ENCODE measurements around the gene ACVR2B.

DNA sequence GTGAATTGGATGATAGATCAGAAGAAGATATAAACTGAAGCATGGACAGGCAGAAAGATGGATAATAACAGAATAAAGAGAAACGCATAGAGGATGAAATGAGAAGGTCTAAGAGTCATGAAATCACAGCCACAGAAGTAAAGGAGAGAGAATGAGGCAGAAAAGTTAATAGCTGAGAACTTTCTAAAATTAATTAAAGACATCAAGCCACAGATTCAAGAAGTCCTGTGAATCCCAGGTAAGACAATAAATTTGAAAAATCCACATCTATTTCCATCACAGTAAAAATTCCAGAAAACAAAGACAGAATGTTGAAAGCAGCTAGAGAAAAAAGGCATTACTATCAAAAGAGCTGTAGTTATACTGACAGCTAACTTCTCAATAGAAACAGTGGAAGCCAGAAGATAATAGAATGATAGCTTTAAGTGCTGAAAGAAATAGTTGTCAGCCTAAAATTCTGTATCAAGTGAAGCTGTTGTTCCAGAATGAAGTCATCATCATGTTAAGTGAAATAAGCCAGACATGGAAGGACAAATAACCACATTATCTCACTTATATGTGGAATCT lies 12.0 kb downstream of the ACVR2B start:
- no peak for TF ChIP-seq CTCF (IDR thresholded peaks at IDR 0.05)
- no peak for TF ChIP-seq EZH2phosphoT487 (IDR thresholded peaks at IDR 0.05)
